A204.1 (cell line): ENCODE measurements around the gene PTPRM.

Source experiments
- FAIRE-seq: peaks from 2 replicates; lab custom pipeline; 2012; peaks lifted over from hg19 to GRCh38; lab: Jason Lieb, UNC

PTPRM gene

GRCh38 chr18:8177330-8178016 is 610.4 kb downstream of the PTPRM start:
- no peak for FAIRE-seq

- FAIRE-seq: no peak
These were observed 619.3 kb downstream of the PTPRM start for GRCh38 chr18:8186413-8186812.

- FAIRE-seq: no peak
These were observed 621.1 kb downstream of the PTPRM start for GRCh38 chr18:8188184-8188583.

- FAIRE-seq: no peak
These were observed 623.9 kb downstream of the PTPRM start for GRCh38 chr18:8190980-8191379.

- FAIRE-seq: no peak
These were observed 627.3 kb downstream of the PTPRM start for GRCh38 chr18:8194431-8194830.

- no peak for FAIRE-seq
These were observed 629.1 kb downstream of the PTPRM start for GRCh38 chr18:8196238-8196637.

GRCh38 chr18:8197499-8197898 is 630.4 kb downstream of the PTPRM start:
- FAIRE-seq: no peak

GRCh38 chr18:8207996-8208395 is 640.9 kb downstream of the PTPRM start:
- no peak for FAIRE-seq

GRCh38 chr18:8208716-8209115 is 641.6 kb downstream of the PTPRM start:
- no peak for FAIRE-seq

- no peak for FAIRE-seq
These were observed 646.0 kb downstream of the PTPRM start for GRCh38 chr18:8212896-8213780.

- no peak for FAIRE-seq
These were observed 648.6 kb downstream of the PTPRM start for GRCh38 chr18:8215741-8216140.

- FAIRE-seq: no peak
These were observed 650.0 kb downstream of the PTPRM start for GRCh38 chr18:8217051-8217564.

- no peak for FAIRE-seq
These were observed 651.1 kb downstream of the PTPRM start for GRCh38 chr18:8218197-8218596.

- FAIRE-seq: no peak
These were observed 654.3 kb downstream of the PTPRM start for GRCh38 chr18:8221452-8221851.

GRCh38 chr18:8224576-8224975 is 657.5 kb downstream of the PTPRM start:
- FAIRE-seq: no peak

- no peak for FAIRE-seq
These were observed 661.9 kb downstream of the PTPRM start for GRCh38 chr18:8229040-8229439.

- FAIRE-seq: no peak
These were observed 662.7 kb downstream of the PTPRM start for GRCh38 chr18:8229787-8230186.

- FAIRE-seq: no peak
These were observed 664.2 kb downstream of the PTPRM start for GRCh38 chr18:8231316-8231715.

GRCh38 chr18:8232791-8233190 is 665.7 kb downstream of the PTPRM start:
- FAIRE-seq: no peak

GRCh38 chr18:8235894-8236293 is 668.8 kb downstream of the PTPRM start:
- FAIRE-seq: no peak

- FAIRE-seq: no peak
These were observed 671.4 kb downstream of the PTPRM start for GRCh38 chr18:8238507-8238906.

GRCh38 chr18:8241731-8242130 is 674.6 kb downstream of the PTPRM start:
- no peak for FAIRE-seq

- FAIRE-seq: no peak
These were observed 675.1 kb downstream of the PTPRM start for GRCh38 chr18:8242151-8242696.
